Fibroblast of skin of left quadriceps (primary cell): ENCODE data around the gene REG4.
"Not testable (repeated sequence)": the region's sequence is repeated elsewhere in the genome, so short reads cannot be mapped to it uniquely, and the experiment has no call there.

Experiments used
- DNase-seq, 2 experiments: peaks; one replicate each; pipeline ENCODE4 v3.0.0-alpha.2; 2013; ENCODE audit warnings: low read depth in 2 of 2

The REG4 gene

DNA sequence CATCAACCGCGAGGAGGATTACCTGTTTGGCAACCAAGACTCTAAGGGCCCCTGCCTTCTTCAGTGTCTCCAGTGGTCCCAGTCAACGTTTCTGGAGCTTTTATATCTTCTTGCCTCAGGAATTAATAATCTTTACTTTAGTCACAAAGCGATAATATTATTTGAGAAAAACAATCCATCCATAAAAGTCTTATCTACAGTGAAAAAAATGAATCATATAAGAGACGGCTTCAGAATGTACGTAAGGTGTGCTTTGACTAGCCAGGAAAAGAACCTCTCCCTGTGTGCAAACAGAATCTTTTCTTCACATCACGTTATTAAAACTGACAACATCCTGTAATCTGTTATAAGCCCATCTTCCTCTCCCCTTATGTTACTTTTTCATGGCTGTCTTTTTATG, at the start of gene REG4:
REG4 (minus strand) TSS at position 74 of the 400 bp plus-strand sequence. CDS start 2,691 bp downstream, outside the sequence.
- no peak for DNase-seq

DNA sequence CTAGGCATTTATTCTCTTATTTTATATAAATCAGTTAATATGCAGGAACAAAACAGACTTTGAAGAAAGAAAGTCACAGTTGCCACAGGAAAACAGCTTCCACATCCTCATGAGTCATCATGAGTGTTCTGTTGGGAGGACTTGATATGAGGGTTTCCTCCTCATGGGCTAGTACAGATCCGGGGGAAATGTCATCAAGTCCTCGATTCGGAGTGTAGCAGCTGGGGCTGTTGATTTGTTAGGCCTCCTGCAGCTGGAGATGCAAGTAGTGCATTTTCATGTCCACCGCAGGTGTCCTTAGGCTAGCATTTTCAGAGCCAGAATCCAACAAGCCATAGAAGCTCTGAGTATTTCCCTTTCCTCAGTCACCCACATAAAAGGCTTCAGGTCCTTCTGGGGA, 48.4 kb upstream of the REG4 start:
- peak in 1 of 2 experiments; percentile 34 for DNase-seq

DNA sequence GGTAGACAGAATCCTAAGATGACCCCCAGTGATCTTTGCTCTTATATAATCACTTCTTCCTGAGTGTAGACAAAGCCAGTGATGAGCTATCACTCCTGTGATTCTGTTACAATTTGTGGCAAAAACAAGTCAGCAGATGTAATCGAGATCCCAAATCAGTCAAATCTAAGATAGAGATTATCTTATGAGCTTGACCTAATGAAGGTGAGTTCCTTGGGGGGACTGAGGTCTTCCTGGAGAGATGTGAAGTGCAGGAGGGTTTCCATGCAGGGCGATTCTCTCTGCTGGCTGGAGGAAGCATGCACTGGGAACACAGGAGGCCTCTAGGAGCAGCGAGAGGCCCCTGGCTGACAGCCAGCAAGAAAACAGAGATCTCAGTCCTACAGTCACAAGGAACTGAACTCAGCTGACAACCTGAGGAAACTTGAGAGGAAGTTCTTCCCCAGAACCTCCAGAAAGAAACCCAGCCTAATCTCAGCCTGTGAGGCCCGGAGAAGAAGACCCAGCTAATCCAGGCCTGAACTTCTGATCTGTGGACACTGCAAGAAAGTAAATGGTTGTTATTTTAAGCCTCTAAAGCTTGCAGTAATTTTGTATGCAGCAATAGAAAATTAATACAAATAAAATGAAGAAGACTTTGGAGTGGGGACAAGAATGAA, 47.4 kb upstream of the REG4 start:
- DNase-seq: not testable (repeated sequence)

DNA sequence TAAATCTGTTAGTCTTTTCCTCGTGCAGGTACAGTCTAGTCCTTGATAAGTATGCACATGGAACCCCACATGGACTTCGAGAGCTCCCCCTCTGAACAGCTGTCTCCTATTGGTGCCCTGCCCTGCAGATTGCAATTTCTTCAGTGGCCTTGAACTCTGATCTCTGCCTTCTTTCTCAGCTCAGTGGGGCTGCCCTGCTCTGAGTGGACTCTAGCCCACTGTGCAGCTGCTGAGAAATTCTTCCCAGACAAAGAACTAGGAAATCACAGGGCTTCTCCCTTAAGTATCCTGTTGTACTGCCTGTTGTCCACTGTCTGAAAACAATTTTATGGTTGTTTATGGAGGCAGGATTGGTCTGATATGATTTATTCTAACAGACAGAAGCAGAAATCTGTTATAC, 46.9 kb upstream of the REG4 start:
- DNase-seq: no peak

DNA sequence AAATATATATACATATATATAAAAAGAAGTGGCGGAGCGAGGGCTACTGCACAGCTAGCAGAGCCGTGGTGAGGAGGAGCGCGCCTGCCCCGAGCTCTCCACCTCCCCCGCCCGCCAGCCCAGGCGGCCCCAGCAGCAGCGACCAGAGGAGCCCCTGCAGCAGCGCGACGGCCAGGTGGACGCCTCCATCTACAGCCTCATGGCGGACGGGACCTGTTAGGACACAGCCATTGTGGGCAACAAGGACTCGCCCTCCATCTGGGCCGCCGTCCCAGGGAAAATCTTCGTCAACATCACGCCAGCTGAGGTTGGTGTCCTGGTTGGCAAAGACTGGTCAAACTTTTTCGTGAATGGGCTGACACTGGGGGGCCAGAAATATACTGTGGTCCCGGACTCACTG, 41.9 kb upstream of the REG4 start:
- no peak for DNase-seq

DNA sequence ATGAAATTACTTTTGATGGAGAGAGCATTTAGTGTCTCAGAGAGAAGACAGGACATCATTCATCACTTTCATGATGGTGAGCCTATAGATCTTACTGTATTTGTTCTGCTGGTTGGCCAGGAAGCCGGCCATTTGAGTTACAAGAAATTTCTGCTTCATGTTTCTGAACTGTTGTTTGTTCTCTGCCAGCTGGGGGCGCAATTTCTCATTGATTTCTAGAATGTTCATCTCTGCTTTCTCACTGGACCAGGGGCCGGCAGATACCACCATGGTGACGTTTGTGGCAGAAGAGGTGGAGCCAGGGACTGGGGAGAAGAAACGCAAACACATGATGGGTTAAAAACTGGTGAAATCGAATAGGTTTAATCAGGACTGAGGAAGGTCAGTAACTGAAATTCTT, 32.9 kb upstream of the REG4 start:
- DNase-seq: not testable (repeated sequence)

DNA sequence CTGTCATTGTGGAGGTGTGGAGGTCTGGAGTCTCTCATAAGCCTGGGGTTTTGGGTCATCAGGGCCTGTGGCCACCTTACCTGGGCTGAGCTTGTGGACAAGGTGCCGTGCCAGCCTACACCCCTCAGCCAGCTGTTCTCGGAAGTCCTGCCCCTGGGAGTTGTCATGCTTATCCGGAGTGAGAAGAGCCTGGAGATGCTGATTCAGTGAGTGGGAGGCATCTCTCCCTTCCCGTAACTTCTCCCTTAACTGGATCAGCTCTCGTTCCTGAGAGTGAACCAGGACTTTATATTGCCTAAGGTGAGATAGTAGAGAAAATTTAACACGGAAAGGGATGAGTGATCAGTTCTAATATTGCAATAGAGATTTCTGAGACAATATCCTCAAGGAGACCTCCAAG, 30.0 kb upstream of the REG4 start:
- no peak for DNase-seq

DNA sequence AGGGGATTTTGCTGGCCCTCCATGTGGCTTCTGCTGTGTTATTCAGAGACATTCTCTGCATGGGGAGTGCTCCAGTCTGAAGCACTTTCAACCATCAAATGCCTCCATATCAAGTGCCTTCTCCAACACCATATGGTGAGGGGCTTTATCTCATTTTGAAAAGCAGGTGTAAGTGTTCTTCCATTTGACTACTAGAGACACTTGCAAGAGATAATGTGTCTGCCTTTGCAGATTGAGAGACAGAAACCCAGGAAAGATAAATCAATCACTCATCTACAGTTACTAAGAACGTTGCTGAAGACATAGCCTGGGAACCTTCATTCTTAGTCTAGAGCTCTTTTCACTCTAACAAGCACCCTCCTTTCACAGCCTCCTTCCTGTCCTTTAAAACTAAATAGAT, 29.5 kb upstream of the REG4 start:
- no peak for DNase-seq

DNA sequence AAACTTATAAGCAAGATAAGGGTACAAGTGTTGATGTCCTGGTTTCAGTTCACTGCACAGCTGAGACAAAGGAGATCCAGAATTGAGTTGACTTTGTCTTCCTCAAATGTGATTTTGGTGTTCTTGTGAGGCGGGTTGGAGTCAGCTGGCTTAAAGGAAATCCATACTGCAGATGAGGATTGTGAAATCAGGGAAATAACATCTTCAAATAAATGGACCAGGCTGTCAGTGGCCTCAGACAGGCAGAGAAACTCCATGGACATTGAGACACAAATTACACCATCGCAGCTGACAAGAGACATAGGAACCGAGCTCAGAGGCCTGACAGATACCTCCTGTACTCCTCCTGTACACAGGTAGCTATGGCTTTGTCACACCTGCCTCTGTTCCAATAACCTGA, 27.0 kb upstream of the REG4 start:
- DNase-seq: no peak

DNA sequence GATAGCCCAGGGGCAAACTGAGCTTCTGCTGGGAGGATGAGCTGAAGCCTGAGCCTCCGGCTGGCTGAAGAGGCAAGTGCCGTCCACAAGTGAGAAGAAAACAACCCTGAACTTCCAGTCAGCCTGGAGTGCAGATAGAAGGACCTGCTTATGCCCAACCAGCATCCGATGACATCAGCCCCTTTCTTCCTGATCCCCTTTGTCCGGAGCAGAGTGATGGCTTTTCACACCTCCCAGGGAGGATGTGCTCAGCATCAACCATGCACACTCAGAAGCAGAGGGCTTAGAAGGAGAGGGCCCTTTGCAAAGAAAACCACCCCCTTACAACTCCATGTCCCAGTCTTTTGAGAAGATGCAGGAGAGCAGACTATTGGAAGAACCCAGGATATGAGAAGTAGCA, 23.7 kb upstream of the REG4 start:
- DNase-seq: no peak

DNA sequence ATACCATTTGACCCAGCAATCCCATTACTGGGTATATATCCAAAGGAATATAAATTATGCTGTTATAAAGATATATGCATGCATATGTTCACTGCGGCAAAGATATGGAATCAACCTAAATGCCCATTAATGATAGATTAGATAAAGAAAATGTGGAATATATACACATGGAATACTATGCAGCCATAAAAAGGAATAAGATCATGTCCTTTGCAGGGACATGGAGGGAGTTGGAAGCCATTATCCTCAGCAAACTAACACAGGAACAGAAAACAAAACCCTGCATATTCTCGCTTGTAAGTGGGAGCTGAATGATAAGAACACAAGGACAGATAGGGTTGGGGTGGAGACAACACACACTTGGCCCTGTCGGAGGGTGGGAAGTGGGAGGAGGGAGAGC, 19.8 kb upstream of the REG4 start:
- no peak for DNase-seq

DNA sequence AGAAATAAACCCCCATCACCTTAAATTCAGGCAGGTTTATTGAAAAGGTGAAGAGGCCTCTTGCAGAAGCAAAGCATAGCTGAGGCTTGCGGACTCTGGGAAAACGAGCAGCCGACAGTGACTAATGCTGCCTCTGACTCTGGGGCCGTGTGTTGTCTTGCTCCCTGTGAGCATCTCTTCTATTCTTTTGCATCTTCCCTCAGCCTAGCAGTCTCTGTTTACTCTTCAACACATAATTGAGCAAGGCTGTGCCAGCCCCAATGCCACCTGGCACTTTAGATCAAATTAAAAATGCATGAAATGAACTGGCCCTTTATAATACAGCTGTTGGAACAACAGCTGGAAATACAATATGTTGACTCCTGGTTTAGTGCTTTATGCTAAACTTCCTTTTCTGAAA, 18.4 kb upstream of the REG4 start:
- DNase-seq: no peak

DNA sequence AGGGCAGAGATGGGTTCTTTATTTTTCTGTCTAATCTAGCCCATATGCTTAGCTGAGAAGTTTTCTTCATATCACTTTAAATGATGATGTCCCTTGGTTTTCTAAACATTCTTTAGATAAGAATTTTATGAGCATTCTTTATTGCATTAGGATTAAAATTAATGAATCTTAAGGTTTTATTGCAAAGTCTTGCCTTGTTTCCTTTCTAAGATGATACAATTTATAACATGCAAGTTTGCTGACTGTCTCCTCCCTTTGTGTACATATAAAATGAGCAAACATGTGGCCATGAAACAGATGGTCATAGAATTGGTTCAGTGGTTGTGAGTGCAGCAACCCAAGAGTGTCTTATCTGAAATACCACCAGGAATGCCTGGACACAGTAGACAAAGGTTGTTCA, 17.7 kb upstream of the REG4 start:
- not testable (repeated sequence) for DNase-seq

DNA sequence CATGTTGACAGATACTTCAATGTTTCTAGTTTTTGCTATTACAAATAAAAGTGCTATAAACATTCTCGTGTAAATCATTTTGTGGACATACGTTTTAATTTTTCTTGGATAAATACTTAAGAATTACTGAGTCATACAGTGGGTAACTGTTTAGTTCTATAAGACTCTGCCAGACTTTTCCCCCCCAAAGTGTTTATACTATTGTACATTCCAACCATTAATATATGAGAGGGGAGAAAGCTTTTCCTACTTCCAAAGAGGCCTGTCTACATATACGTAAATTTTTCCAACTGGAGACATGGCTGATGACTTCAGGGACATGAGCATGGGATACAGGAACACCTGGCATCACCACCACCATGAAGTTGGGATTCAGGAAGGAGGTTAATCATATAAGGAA, 17.0 kb upstream of the REG4 start:
- DNase-seq: no peak

DNA sequence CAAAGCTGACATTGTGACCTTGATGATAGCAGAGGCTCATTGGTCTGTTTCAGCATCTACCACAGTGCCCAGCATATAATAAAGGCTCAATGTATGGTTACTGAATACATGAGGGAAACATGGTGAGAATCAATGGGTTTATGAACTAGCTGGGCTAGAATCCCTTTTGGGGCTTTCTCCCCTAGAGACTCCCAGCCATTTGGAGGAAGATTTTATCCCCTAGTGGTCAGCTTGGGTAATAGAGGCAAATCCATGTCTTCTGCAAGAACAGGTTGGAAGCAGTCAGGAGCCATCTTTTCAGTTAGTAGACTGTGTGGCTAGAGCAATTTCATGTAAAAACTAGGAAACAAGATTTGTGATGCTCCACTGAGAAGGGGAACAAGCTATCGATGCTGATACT, 15.8 kb upstream of the REG4 start:
- DNase-seq: no peak

DNA sequence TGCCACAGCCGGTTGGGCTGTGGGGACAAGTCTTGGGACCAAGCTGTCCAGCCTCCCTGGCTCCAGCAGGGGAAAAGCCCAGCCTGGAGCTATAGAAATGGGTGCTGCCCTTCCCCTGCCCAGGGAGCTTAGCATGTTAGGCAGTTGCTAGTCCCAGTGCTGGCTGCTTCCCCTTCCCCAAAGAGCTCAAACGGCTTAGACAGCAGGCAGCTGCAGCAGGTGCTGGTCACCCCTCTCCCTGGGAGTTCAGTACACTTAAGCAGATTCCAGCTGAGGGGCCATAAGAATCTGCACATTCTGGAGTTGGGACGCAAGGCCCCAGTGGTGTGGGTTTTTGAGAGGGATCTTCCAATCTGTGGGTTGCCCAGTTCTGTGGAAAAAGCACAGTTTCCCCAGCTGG, 11.1 kb upstream of the REG4 start:
- DNase-seq: no peak

DNA sequence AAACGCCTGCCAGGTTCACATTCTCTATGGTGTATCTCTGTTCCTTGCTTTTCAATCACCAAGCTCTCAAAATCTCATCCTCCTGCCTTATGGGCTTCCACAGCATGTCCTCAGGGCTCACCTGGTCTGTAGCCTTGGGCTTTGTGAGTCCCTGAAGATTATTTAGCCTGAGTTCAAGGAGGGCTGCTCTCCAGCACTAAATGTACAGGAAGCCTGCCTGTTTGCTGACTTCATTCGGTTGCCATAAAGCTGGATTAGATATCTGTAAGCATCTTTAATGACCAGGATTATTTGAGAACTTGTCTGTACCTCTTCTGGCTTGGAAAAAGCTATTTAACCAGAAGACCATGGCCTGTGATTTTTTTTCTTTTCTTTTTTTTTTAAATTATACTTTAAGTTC, 6.9 kb upstream of the REG4 start:
- DNase-seq: no peak

DNA sequence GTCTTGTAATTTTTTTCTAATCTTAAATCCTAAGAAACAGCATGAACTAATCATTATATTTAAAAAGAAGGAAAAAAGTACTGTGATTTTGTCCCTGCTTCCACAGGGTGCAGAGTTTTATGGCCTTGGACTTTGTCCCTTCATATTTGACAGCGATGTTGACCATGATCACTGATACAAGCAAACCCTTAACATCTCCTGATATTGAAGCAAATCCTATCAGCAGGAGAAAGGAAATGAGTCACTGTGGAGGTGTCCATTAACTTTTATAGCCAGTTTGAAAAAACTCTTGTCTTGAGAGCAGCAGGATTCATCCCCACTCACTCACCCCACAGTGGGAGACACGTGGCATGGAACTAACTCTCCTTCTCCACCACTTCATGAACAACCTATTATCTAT, 5.1 kb upstream of the REG4 start:
- peak in 1 of 2 experiments; percentile 4 for DNase-seq

DNA sequence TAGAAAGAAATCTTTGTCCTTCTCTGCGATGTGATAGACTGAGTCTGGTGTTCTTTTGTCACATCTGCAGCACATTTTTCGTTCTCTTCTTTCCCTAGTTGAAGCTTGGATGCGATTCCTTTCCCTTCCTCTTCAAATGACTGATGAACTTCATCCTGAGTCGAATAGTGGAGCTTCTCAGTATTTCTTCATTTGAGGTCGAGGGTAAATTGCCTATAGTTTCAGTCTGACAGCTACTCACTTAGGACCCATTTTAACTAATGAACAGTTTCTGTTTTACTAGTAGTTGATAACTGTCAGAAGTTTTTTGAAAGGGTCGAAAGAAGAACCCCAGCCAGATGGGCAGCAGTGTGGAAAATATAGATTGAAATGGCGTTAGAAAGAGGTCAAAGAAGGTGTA, 4.7 kb upstream of the REG4 start:
- DNase-seq: no peak

DNA sequence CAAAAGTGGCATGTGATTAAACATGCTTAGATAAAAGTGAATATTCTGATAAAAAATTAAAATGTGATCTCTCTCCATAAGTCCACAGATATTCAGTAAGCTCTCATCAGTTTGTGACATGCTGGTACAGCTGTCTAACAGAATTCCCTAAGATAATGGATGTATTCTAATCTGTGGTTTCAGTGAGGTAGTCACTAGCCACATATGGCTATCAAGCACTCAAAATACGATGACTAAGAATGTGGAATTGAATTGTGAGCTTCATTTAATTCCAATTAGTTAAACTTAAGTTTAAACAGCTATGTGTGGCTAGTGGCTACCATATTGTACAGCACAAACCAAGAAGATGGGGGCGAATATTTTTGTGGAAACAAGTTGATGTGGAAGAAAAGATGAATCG, 4.1 kb upstream of the REG4 start:
- peak; percentile 23 to 31 for DNase-seq

DNA sequence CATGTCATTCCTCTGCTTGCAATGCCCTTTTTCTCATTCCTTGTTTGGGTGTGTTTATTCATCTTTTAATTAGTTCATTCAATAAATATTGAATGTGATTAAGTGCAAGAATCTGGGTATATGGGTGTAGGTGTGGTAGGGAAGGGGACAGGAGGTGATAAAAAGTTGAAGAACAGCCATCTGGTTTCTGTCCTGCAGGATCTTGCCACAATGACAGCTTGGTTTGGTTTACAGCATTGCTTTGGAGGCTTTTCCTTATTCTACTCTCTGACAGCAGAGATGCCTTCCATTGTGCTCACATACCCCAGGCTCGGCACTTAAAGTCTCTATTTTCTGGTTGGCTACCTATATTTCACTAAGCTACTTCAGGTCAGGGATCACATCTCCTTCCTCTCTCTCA, 3.0 kb upstream of the REG4 start:
- DNase-seq: no peak

DNA sequence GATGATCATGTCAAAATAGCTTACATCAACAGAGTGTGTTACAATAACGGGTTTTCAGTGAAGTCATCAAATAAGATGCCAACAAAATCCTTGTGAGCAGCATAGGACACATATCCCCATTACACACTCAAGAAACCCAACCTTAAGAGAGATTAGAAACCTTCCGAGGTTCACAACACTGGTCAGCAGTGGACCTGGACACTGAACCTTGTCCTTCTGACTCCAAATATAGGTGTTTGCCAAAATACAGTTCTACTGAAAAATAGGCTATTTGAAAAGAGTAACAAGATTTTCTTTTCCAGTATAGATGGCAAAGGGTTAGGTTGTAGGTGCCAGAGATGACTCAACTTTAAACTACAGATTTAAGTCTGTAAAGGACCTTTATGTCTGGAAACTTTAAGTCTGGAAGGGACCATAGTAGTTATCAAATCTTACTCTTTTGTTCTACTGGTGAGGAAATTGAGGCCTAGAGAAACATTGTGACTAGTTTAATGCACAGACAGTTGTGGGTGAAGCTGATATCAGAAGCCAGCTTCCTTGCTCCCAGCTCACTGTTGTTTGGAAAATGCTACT, 811 bp upstream of the REG4 start:
- DNase-seq: no peak

DNA sequence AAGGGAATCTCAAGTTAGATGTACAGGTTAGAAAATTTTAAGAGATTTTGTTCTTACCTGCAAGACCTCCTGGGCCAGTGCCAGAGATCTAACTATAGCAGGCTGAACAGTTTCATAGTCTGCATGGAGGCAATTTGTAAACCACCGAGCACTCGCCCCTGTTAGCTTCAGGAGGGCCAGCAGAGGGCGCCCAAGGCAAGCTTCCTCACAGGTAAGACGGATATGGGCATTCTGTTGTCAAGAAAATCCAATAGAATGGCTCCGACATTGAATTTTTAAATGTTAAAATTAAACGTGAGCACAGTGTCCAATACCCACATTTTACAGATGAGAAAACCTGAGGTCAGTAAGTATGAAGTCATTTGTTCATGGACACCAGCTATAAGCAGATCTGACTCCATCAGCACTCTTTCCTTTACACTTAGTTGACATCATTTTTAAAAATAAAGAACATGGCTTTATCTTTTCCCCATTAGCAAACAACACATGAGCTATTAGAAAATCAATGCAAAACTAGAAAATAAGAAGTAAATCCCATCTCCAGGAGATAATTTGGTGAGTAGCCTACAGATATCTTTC, 2.2 kb downstream of the REG4 start:
- peak in 1 of 2 experiments; percentile 23 for DNase-seq

DNA sequence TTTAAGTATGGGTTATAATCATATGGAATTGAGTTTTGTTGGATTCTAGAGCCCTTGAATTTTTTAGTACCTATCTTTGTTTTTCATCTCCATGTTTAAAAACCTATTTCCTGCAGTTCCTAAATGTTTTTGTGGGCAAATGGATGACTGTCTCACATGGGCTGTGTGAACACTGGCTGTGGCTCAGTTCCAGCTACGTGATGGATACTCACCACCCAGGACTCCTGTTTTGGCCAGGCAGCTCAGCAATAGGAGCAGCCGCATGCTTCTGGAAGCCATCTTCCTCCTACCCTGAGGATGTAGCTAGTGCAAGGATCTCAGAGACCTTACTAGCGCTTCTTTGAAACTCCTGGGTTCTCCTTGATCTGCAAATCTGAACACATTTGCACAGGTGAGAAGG, 2.8 kb downstream of the REG4 start:
- no peak for DNase-seq
